Keratinocyte (primary cell): ENCODE results near the gene PTPRT. TPM values are rescaled to one million over a fixed set of nuclear protein-coding genes. Genes with fewer than 3 reads are reported as not detected.

Experiments
- DNase-seq: peaks from one replicate; pipeline ENCODE4 v3.0.0-alpha.2; 2011; ENCODE audit warnings: low read depth, missing footprints, low spot score
- FAIRE-seq: peaks from 2 replicates; lab custom pipeline; 2011; peaks lifted over from hg19 to GRCh38; lab: Jason Lieb, UNC
- H2AFZ ChIP-seq: 2 replicates; pipeline ENCODE4 v1.6.0; 2012; ENCODE audit warnings: low read length, control low read depth, inconsistent platforms; ENCODE audit not compliant: control insufficient read depth
- H3K27ac ChIP-seq: 2 replicates; pipeline ENCODE4 v1.5.1; 2011; ENCODE audit warnings: low read length; ENCODE audit not compliant: control insufficient read depth, insufficient read depth
- H3K27me3 ChIP-seq: 3 replicates; pipeline ENCODE4 v1.6.0; 2011; ENCODE audit warnings: low read length; ENCODE audit not compliant: control insufficient read depth, insufficient read depth; ENCODE audit errors: extremely low read depth
- H3K36me3 ChIP-seq, 2 experiments: 2 replicates in 1 of 2; 3 replicates in 1 of 2; pipeline ENCODE4 v1.5.1; 2011; ENCODE audit warnings: low read length in 2 of 2, mild to moderate bottlenecking in 1 of 2; ENCODE audit not compliant: control insufficient read depth in 2 of 2, insufficient read depth in 2 of 2; ENCODE audit errors: extremely low read depth in 1 of 2
- H3K4me1 ChIP-seq: 3 replicates; pipeline ENCODE4 v1.5.1; 2011; ENCODE audit warnings: low read length; ENCODE audit not compliant: control insufficient read depth, insufficient read depth; ENCODE audit errors: extremely low read depth
- H3K4me2 ChIP-seq: 3 replicates; pipeline ENCODE4 v1.6.0; 2011; ENCODE audit warnings: low read depth, low read length; ENCODE audit not compliant: control insufficient read depth, insufficient read depth; ENCODE audit errors: extremely low read depth
- H3K4me3 ChIP-seq, 3 experiments: fragments of 200-600 bp in 1 of 3; sonication (generic) in 1 of 3; 2 replicates in 2 of 3; 3 replicates in 1 of 3; pipeline ENCODE4 v1.5.1; 2011 to 2016; ENCODE audit warnings: low read length in 3 of 3, mild to moderate bottlenecking in 3 of 3, control low read depth in 2 of 3, inconsistent platforms in 1 of 3, low read depth in 1 of 3, mixed read lengths in 1 of 3, mixed run types in 1 of 3, moderate library complexity in 1 of 3; ENCODE audit not compliant: control insufficient read depth in 2 of 3, insufficient read depth in 2 of 3; ENCODE audit errors: extremely low read depth in 1 of 3
- H3K79me2 ChIP-seq: 2 replicates; pipeline ENCODE4 v1.6.0; 2012; ENCODE audit warnings: low read length; ENCODE audit not compliant: control insufficient read depth, insufficient read depth
- H3K9ac ChIP-seq: 3 replicates; pipeline ENCODE4 v1.6.0; 2011; ENCODE audit warnings: low read length; ENCODE audit not compliant: control insufficient read depth, insufficient read depth; ENCODE audit errors: extremely low read depth
- H3K9me1 ChIP-seq: 3 replicates; pipeline ENCODE4 v1.6.0; 2011; ENCODE audit warnings: low read length; ENCODE audit not compliant: control insufficient read depth, insufficient read depth; ENCODE audit errors: extremely low read depth
- H3K9me3 ChIP-seq: 2 replicates; pipeline ENCODE4 v1.5.1; 2012; ENCODE audit warnings: low read depth, low read length; ENCODE audit not compliant: control insufficient read depth
- H4K20me1 ChIP-seq: 3 replicates; pipeline ENCODE4 v1.6.0; 2011; ENCODE audit warnings: low read length; ENCODE audit not compliant: control insufficient read depth, insufficient read depth; ENCODE audit errors: extremely low read depth
- EZH2 ChIP-seq: IDR thresholded peaks from one replicate; pipeline ENCODE4 v1.6.1; 2012; ENCODE audit warnings: inconsistent platforms, mild to moderate bottlenecking, low read length, moderate library complexity
- dilution Hi-C: fragments of 300-500 bp; cut with MboI; formaldehyde crosslinking; loops from one replicate; pipeline ENCODE4 v1.7.0; 2020; ENCODE audit warnings: low sequenced_read_pairs; ENCODE audit not compliant: extremely low pct_ligation_motif_present
- polyA plus RNA-seq, 5 experiments: library from polyadenylated mRNA; depleted of rRNA in 3 of 5; stranded (reverse) in 3 of 5; stranded (forward) in 1 of 5; unstranded in 1 of 5; fragments of >200 nt; gene quantifications; 1 replicate in 1 of 5; 2 replicates in 3 of 5; 3 replicates in 1 of 5; pipeline versions ENCODE4 v1.2.1 to v1.2.3, GENCODE V29; 2011 to 2012; ENCODE audit warnings: missing spikeins in 2 of 5, low read depth in 1 of 5, low replicate concordance in 1 of 5
- TF ChIP-seq, protein P1 (sequence below), 3 experiments: IDR thresholded peaks in 1 of 3; conservative IDR thresholded peaks in 1 of 3; optimal IDR thresholded peaks in 1 of 3; 2 replicates in 2 of 3; 3 replicates in 1 of 3; pipeline versions ENCODE3 to v1.5.1; 2011; ENCODE audit warnings: low read length in 3 of 3, mild to moderate bottlenecking in 3 of 3, moderate library complexity in 2 of 3, control low read depth in 1 of 3, inconsistent platforms in 1 of 3; ENCODE audit not compliant: insufficient read depth in 2 of 3; ENCODE audit errors: extremely low read depth in 1 of 3

The PTPRT gene
- polyA plus RNA-seq, 1 donor (not counting 4 experiments of a cell fraction or from before 2014, with no cell fraction given), result not detected

DNA sequence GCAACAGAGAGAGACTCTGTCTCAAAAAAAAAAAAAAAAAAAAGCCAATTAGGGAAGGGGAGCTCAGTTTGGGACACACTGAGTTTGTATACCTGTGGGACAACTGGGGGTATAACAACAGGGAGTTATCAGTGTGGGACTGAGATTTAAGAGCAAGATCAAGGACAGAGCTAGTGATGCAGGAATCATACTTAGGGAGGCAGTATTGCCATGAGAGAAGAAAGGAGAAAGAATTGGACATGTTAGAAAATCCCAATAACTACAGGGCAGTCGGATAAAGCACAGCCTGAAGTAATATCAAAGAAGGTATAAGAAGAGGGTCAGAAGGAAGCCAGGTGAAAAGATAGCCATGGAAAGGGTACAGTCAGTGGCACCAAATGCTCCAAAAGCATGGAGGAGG, 121.2 kb downstream of the PTPRT start:
- no peak overlapping the region for H3K4me3 ChIP-seq
- H3K9me3 ChIP-seq, result peaks cover 2% of the 10 kb centered on the region
- H4K20me1 ChIP-seq, result no peaks in the 10 kb centered on the region
- DNase-seq (no peak), FAIRE-seq (no peak)
- H2AFZ ChIP-seq, result no peak overlapping the region
- no peak overlapping the region for H3K9ac ChIP-seq
- dilution Hi-C loops, result no loop called here
- no peaks in the 10 kb centered on the region for H3K36me3 ChIP-seq
- H3K79me2 ChIP-seq, result no peaks in the 10 kb centered on the region
- H3K27ac ChIP-seq, result no peak overlapping the region
- H3K4me1 ChIP-seq, result no peaks in the 10 kb centered on the region
- TF ChIP-seq, protein P1, sequence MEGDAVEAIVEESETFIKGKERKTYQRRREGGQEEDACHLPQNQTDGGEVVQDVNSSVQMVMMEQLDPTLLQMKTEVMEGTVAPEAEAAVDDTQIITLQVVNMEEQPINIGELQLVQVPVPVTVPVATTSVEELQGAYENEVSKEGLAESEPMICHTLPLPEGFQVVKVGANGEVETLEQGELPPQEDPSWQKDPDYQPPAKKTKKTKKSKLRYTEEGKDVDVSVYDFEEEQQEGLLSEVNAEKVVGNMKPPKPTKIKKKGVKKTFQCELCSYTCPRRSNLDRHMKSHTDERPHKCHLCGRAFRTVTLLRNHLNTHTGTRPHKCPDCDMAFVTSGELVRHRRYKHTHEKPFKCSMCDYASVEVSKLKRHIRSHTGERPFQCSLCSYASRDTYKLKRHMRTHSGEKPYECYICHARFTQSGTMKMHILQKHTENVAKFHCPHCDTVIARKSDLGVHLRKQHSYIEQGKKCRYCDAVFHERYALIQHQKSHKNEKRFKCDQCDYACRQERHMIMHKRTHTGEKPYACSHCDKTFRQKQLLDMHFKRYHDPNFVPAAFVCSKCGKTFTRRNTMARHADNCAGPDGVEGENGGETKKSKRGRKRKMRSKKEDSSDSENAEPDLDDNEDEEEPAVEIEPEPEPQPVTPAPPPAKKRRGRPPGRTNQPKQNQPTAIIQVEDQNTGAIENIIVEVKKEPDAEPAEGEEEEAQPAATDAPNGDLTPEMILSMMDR (optimal IDR thresholded peaks at IDR 0.05 in 1 of 3, IDR thresholded peaks at IDR 0.05 in 1 of 3, conservative IDR thresholded peaks at IDR 0.05 in 1 of 3; ENCODE audit: extremely low read depth in 1 of 3, insufficient read depth in 2 of 3, low read length in 3 of 3), result no peak
- TF ChIP-seq EZH2, result no peak
- H3K4me2 ChIP-seq, result no peak overlapping the region
- H3K9me1 ChIP-seq, result no peaks in the 10 kb centered on the region
- no peaks in the 10 kb centered on the region for H3K27me3 ChIP-seq

DNA sequence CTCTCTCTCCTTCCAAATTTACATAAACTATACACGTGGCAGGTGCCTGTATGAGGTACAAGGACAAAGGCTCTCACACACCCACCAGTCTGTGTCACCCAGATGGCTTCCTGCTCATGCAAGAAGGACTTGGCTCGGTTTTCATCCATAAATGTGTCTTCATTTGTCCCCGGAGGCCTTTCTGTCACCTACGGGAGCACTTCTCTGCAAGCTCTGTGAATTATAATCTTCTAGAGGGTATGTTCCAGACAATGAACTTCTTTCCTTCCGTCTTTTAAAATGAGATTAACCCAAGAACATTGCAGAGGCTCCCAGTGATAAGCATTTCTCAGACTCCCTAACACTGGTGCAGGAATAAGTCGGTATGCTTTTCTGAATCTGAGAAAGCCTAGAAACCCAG, 123.6 kb downstream of the PTPRT start:
- dilution Hi-C loops, result no loop called here

More for the DNA sequence above, 123.6 kb downstream of the PTPRT start:
- no peak for DNase-seq
- Histone ChIP-seq H3K27ac (no peak overlapping the region), H3K4me3 (no peak overlapping the region), H2AFZ (no peak overlapping the region), H3K36me3 (no peaks in the 10 kb centered on the region), H4K20me1 (no peaks in the 10 kb centered on the region), H3K27me3 (no peaks in the 10 kb centered on the region), H3K9me1 (no peaks in the 10 kb centered on the region), H3K79me2 (no peaks in the 10 kb centered on the region), H3K9me3 (peaks cover 5% of the 10 kb centered on the region), H3K4me2 (no peak overlapping the region), H3K9ac (no peak overlapping the region), H3K4me1 (no peaks in the 10 kb centered on the region)
- FAIRE-seq, result no peak
- TF ChIP-seq EZH2, result no peak
- TF ChIP-seq, protein P1 (optimal IDR thresholded peaks at IDR 0.05 in 1 of 3, IDR thresholded peaks at IDR 0.05 in 1 of 3, conservative IDR thresholded peaks at IDR 0.05 in 1 of 3; ENCODE audit: extremely low read depth in 1 of 3, insufficient read depth in 2 of 3, low read length in 3 of 3), result no peak
